Stimulated activated CD8-positive, alpha-beta memory T cell treated with anti-CD3 and anti-CD28 coated beads, Interleukin-7, amount 100 ng/mL, for 24 hours (primary cell): ENCODE results near the gene GSK3B.

Source experiments
- DNase-seq: peaks from one replicate; pipeline ENCODE4 v3.0.0-alpha.2; 2020; ENCODE audit warnings: low read depth

GSK3B gene

GRCh38 chr3:120093911-120094775, at the start of gene GSK3B:
Gene GSK3B, minus strand, starts transcription at chr3:120094447. Its CDS starts 1,013 bp downstream, at chr3:120093434.
- DNase-seq, result no peak

- no peak for DNase-seq
These were observed 49.4 kb upstream of the GSK3B start for GRCh38 chr3:120143676-120144075.

DNA sequence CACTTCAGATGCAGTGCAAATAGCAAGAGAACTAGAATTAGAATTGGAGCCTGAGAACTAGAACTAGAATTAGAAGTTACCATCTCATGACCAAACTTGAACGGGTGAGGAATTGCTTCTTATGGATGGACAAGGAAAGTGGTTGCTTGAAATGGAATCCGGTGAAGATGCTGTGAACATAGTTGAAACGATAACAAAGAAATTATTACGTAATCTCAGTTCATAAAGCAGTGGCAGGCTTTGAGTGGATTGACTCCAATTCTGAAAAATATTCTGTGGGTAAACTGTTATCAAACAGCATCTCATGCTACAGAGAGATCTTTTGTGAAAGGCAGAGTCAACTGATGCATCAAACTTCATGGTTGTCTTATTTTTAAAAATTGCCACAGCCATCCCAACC, 48.0 kb upstream of the GSK3B start:
- DNase-seq, result no peak

DNA sequence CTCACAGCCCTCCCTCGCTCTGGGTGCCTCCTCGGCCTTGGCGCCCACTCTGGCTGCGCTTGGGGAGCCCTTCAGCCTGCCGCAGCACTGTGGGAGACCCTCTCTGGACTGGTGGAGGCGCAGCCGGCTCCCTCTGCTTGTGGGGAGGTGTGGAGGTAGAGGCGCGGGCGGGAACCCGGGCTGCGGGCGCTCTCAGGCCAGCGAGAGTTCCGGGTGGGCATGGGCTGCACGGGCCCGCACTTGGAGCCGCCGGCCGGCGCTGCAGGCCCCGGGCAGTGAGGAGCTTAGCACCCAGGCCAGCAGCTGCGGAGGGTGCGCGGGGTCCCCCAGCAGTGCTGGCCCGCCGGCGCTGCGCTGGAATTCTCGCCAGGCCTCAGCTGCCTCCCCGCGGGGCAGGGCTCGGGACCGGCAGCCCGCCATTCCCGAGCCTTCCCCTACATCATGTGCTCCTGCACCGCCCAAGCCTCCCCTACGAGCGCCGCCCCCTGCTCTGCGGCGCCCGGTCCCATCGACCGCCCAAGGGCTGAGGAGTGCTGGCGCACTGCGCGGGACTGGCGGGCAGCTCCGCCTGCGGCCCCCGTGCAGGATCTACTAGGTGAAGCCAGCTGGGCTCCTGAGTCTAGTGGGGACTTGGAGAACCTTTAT, 46.0 kb upstream of the GSK3B start:
- no peak for DNase-seq

GRCh38 chr3:120139140-120139539, 44.9 kb upstream of the GSK3B start:
- DNase-seq, result no peak

DNA sequence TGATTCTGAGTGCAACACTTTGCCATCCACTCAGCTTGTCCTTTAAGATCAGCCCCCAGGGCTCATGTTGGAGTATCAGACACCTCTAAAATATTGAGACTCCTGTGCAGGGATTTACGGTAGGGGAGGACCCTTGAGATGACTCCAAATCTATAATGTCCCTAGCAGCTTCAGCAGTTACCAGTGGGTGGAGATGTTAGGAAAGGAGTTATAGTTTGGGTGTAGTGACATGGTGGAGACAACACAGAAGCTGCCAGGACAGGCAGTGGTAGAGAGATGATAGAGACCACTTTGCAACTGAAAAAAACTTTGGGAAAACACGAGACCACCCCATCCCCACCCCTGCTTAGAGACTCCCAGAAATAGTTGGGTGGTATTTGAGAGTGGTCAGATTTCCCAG, 43.3 kb upstream of the GSK3B start:
- no peak for DNase-seq

DNA sequence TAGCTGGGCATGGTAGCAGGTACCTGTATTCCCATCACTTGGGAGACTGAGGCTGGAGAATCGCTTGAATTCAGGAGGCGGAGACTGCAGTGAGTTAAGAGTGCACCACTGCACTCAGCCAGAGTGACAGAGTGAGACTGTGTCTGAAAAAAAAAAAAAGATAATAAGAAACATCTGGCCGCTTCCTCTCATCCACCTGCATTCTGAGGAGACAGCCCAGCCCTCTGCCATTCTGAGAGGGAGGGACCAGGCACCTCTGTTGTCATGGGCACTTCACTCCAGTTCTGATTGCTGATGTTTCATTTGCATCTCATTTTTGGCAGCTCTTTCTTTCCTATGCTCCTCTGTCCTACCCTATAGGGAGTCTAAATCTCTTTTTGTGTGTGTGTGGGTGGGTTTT, 36.4 kb upstream of the GSK3B start:
- no peak for DNase-seq

- DNase-seq, result no peak
These were observed 35.7 kb upstream of the GSK3B start for GRCh38 chr3:120129718-120130513.

DNA sequence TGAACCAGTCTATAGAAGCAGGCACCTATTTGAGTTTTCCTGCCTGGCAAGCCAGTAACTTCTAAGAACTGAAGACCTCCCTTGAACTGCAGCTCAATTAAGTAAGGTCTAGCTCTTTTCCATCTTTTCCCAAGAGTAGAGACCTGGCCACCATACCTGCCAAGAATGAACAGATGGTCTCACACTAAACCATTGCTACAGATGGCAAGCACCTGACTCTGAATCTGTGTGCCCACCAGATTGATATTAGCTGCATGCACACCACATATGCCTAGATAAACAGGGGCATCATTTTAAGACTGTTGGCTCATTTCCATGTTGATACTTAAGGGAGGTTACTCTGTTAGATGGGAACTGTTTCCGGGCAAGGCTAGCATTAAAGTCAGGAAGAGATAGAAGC, 34.8 kb upstream of the GSK3B start:
- DNase-seq, result no peak

DNA sequence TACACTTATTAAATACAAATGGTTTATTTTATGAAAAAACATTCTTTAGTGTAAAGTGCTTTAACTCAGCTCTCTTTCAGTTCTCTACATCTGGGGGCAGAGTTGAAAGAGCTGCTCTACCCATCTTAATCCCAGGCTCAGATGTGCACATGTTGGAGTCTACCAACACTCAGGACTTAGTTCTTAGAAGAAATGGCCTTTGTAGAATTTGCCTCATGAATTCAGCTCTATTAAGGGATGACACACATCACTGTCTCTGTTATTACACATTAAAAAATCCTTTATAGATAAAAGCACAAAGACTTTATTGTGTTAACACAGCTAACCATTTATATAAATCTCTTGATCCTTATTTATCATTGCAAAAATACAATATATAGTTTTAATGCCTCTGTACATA, 31.7 kb upstream of the GSK3B start:
- no peak for DNase-seq

GRCh38 chr3:120119846-120120510, 25.7 kb upstream of the GSK3B start:
- DNase-seq, result no peak

DNA sequence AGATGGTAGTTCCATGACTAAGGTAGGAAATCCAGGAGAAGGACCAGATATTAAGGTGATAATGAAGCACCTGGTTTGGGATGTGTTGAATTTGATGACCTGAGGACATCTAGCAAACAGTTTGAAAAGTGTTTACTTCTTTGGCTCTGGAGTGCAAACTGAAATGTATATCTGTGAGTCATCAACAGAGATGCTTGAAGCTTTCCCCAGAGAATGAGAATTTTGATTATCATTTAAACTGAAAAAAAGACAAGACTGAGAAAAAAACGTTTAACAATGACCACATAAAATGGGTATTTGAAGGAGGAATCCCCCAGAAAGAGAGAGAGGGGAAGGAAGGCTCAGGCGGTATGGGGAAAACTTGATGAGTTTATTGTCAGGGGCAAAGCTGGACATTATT, 20.7 kb upstream of the GSK3B start:
- no peak for DNase-seq

DNA sequence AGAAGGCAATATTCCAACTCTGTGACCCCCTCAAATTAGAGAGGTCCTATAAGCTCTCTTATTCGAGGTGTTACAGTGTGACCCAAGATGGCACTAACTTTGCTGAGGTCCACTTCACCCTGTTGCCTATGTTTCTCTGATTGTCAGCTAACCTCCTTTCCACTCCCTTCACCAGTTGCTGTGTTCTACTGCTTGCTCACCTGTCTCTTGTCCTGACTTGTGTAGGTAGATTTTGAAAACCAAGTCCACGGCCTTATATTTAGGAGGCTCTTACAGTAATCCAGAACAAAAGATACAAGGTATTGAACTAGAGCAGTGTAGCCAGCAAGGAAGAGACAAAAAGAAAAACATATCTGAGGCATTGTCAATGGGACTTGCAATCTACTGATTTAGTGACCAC, 20.1 kb upstream of the GSK3B start:
- no peak for DNase-seq

- no peak for DNase-seq
These were observed 19.2 kb upstream of the GSK3B start for GRCh38 chr3:120113128-120114116.

DNA sequence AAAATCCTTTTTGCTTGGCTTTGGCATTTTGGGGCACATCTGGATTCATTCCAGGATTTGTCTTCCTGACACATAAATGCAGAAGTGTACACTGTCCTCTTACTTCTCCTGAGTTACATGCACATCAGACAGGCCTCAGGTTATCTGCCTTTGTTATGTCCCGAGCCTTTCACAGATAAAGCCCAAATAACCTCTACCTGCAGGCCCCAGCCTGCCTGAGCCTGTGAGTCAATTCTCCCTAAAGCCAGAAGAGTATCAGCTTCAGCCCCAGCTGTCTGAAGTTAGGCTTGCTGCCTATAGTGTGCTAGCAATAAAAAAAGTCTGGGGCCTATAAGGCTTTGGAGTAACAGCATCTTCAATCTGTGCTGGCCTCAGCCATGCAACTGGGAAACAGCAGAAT, 17.7 kb upstream of the GSK3B start:
- no peak for DNase-seq

GRCh38 chr3:120103276-120103675, 9.0 kb upstream of the GSK3B start:
- DNase-seq, result no peak

- no peak for DNase-seq
These were observed 8.4 kb upstream of the GSK3B start for GRCh38 chr3:120102674-120103073.

DNA sequence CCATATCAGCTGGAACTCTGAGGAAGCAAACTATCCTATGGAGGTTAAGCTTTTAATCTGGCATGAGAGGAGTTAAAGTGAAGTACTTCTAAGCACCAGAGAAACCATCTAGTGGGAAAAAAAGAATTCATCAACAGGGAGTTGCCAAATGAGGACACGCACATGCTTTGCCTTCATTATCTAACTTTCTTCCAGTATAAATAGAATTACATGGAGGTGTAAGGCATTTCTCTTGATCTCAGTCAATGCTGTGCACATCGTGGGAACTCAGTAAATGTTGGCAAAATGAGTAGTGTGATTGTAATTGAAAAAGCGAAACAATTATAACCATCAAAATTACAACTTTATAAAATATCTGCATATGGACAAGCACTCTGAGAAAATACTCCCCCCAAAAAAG, 8.0 kb upstream of the GSK3B start:
- no peak for DNase-seq

DNA sequence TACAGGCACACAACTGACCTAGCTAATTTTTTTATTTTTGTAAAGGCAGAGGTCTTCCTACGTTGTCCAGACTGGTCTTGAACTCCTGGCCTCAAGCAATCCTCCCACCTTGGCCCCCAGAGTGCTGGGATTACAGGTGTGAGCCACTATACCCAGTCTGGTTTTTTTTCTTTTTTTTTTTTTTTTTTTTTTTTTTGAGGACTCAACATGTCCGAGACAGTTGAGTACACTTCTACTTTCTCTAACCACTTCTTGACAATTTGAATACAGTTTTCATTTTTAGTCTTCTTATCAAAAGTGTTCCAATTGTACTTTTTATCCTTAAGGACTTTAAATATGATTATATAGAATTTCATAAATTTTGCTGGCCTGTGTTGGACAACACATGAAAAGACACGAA, 7.4 kb upstream of the GSK3B start:
- no peak for DNase-seq

DNA sequence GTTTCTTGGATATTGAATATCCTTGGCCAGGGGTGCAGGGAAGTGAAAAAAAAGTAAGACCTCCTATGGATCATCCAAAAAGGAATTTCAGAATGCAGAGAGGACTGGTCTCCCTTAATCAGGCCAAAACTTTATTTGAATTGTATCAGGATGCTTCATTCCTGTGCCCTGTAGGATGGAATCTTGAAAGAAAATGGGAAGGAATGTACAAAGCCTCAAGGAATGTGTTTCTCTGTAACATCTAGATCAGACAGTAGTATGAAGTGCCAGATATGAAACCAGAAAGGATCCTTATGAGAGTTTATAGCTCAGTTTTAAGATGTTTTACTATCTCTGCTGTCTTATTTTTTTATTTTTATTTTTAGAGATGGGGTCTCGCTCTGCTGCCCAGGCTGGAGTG, 6.5 kb upstream of the GSK3B start:
- DNase-seq, result no peak

DNA sequence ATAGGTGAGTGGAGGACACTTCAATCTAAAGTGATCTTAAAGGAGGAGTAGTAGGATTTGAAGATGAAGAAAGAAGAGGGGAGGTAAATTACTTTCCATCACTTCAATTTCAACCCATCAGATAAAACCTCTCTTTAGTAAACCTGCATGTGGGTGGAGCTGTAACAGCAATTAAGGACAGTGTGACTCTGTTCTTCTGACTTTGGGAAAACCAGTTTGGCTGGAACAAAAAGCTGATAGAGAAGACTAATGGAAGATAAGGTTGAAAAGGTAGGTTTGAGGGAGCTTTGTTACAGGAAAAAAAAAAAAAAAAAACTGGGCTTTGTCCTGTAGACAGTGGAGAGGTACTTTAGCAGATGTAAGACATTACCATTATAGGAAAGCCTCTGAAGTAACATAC, 4.5 kb upstream of the GSK3B start:
- DNase-seq, result no peak
